Liver (tissue), 9 donors: ENCODE measurements around the gene AJAP1. TPM values are rescaled to one million over a fixed set of nuclear protein-coding genes. Genes with fewer than 3 reads are reported as not detected.

Source experiments
- DNase-seq: peaks from one replicate; pipeline ENCODE4 v3.0.0-alpha.2; 2017; ENCODE audit warnings: low spot score
- H3K27ac ChIP-seq, 2 donors: one replicate each; pipeline ENCODE4 v1.7.0; 2013; ENCODE audit warnings: inconsistent platforms in 2 of 2, low read length in 2 of 2, control low read depth in 1 of 2, low read depth in 1 of 2, mild to moderate bottlenecking in 1 of 2
- H3K27me3 ChIP-seq, 4 donors: one replicate each; pipeline versions ENCODE4 v1.6.1 to v1.7.0; 2013; ENCODE audit warnings: low read length in 3 of 4, inconsistent platforms in 1 of 4, mild to moderate bottlenecking in 1 of 4, moderate library complexity in 1 of 4; ENCODE audit not compliant: control insufficient read depth in 4 of 4, insufficient read depth in 4 of 4
- H3K36me3 ChIP-seq, 4 donors: one replicate each; pipeline versions ENCODE4 v1.6.1 to v1.7.0; 2013; ENCODE audit warnings: low read length in 3 of 4, mild to moderate bottlenecking in 3 of 4, low read depth in 1 of 4, moderate library complexity in 1 of 4; ENCODE audit not compliant: control insufficient read depth in 4 of 4, insufficient read depth in 3 of 4
- H3K4me1 ChIP-seq, 4 donors: one replicate each; pipeline versions ENCODE4 v1.6.1 to v1.7.0; 2013; ENCODE audit warnings: low read length in 3 of 4, mild to moderate bottlenecking in 3 of 4, moderate library complexity in 1 of 4; ENCODE audit not compliant: control insufficient read depth in 4 of 4, insufficient read depth in 4 of 4
- H3K4me3 ChIP-seq, 3 donors: one replicate each; pipeline versions ENCODE4 v1.6.1 to v1.7.0; 2013; ENCODE audit warnings: low read length in 3 of 3, control low read depth in 1 of 3, low read depth in 1 of 3, mild to moderate bottlenecking in 1 of 3
- H3K9ac ChIP-seq, 2 donors: one replicate each; pipeline ENCODE4 v1.7.0; 2013; ENCODE audit warnings: low read length in 2 of 2, mild to moderate bottlenecking in 2 of 2, moderate library complexity in 2 of 2, control low read depth in 1 of 2, low read depth in 1 of 2
- H3K9me3 ChIP-seq, 4 donors: one replicate each; pipeline versions ENCODE4 v1.6.1 to v1.7.0; 2013; ENCODE audit warnings: low read length in 3 of 4; ENCODE audit not compliant: control insufficient read depth in 4 of 4
- CTCF ChIP-seq: fragments of 150-350 bp; IDR thresholded peaks from 2 replicates; pipeline ENCODE4 v1.5.1; 2017; ENCODE audit warnings: improper control_type of control experiment, low read depth, low read length; ENCODE audit not compliant: missing input control
- EGR1 ChIP-seq, 2 donors: IDR thresholded peaks; 2 replicates each; pipeline ENCODE4 v1.6.1; 2016 to 2018; ENCODE audit warnings: antibody characterized with exemption in 2 of 2, low read depth in 2 of 2
- FOXA1 ChIP-seq: IDR thresholded peaks from 2 replicates; pipeline ENCODE4 v1.6.1; 2016; ENCODE audit warnings: antibody characterized with exemption
- FOXA2 ChIP-seq: IDR thresholded peaks from 2 replicates; pipeline ENCODE4 v1.6.1; 2016; ENCODE audit warnings: antibody characterized with exemption
- GABPA ChIP-seq, 2 donors: IDR thresholded peaks in 1 of 2; conservative IDR thresholded peaks in 1 of 2; 2 replicates each; pipeline ENCODE4 v1.6.1; 2016; ENCODE audit warnings: antibody characterized with exemption in 2 of 2, mild to moderate bottlenecking in 1 of 2, moderate library complexity in 1 of 2
- HNF4A ChIP-seq, 2 donors: conservative IDR thresholded peaks; 2 replicates each; pipeline ENCODE4 v1.6.1; 2016; ENCODE audit warnings: antibody characterized with exemption in 2 of 2, mild to moderate bottlenecking in 2 of 2
- HNF4G ChIP-seq: IDR thresholded peaks from 2 replicates; pipeline ENCODE4 v1.6.1; 2016; ENCODE audit warnings: antibody characterized with exemption
- JUND ChIP-seq, 2 donors: IDR thresholded peaks; 2 replicates each; pipeline ENCODE4 v1.6.1; 2016; ENCODE audit warnings: antibody characterized with exemption in 2 of 2
- MAX ChIP-seq: IDR thresholded peaks from 2 replicates; pipeline ENCODE4 v1.6.1; 2016; ENCODE audit warnings: antibody characterized with exemption
- NR2F2 ChIP-seq: IDR thresholded peaks from 2 replicates; pipeline ENCODE4 v1.6.1; 2016; ENCODE audit warnings: antibody characterized with exemption
- RAD21 ChIP-seq, 2 donors: IDR thresholded peaks; 2 replicates each; pipeline ENCODE4 v1.6.1; 2016; ENCODE audit warnings: antibody characterized with exemption in 2 of 2, mild to moderate bottlenecking in 2 of 2
- REST ChIP-seq: IDR thresholded peaks from 2 replicates; pipeline ENCODE4 v1.6.1; 2016; ENCODE audit warnings: antibody characterized with exemption, mild to moderate bottlenecking
- RXRA ChIP-seq, 2 donors: IDR thresholded peaks; 2 replicates each; pipeline ENCODE4 v1.6.1; 2017 to 2018; ENCODE audit warnings: antibody characterized with exemption in 2 of 2, mild to moderate bottlenecking in 1 of 2
- SP1 ChIP-seq: IDR thresholded peaks from 2 replicates; pipeline ENCODE4 v1.6.1; 2018; ENCODE audit warnings: antibody characterized with exemption, mild to moderate bottlenecking
- TAF1 ChIP-seq: conservative IDR thresholded peaks from 2 replicates; pipeline ENCODE4 v1.6.1; 2016; ENCODE audit warnings: antibody characterized with exemption, mild to moderate bottlenecking
- YY1 ChIP-seq: IDR thresholded peaks from 2 replicates; pipeline ENCODE4 v1.6.1; 2016; ENCODE audit warnings: antibody characterized with exemption, mild to moderate bottlenecking
- ZBTB33 ChIP-seq: IDR thresholded peaks from 2 replicates; pipeline ENCODE4 v1.6.1; 2016; ENCODE audit warnings: antibody characterized with exemption
- WGBS: extraction: QIAGEN DNeasy Blood & Tissue Kit; methylation state at CpG from one replicate; pipeline ENCODE4 v1.1.7; 2013; 5-methylcytosine and 5-hydroxymethylcytosine counted together
- polyA plus RNA-seq, 2 donors: library from polyadenylated mRNA; stranded (reverse) in 1 of 2; unstranded in 1 of 2; fragments of 200-250 nt in 1 of 2; fragments of >200 nt in 1 of 2; fragmentation: Nextera tagmentation in 1 of 2; extraction: Ambion mirVana in 1 of 2; gene quantifications; one replicate each; pipeline versions ENCODE4 v1.2.1 to v1.2.3, GENCODE V29; 2013 to 2015
- total RNA-seq, 2 donors: library from RNA; depleted of rRNA; stranded (reverse); fragments of >200 nt; gene quantifications; one replicate each; pipeline ENCODE4 v1.2.3, GENCODE V29; 2014
- TF ChIP-seq, protein P1 (sequence below): IDR thresholded peaks from 2 replicates; pipeline ENCODE4 v1.6.1; 2016; ENCODE audit warnings: antibody characterized with exemption
- donor health status: healthy.
- donor health status: healthy.
- donor health status: healthy.
- donor health status: healthy.
- donor health status: healthy.

AJAP1 gene
- total and polyA plus RNA-seq, 4 donors: under 0.01 to 0.21 (median 0.08) TPM; not detected in 1

DNA sequence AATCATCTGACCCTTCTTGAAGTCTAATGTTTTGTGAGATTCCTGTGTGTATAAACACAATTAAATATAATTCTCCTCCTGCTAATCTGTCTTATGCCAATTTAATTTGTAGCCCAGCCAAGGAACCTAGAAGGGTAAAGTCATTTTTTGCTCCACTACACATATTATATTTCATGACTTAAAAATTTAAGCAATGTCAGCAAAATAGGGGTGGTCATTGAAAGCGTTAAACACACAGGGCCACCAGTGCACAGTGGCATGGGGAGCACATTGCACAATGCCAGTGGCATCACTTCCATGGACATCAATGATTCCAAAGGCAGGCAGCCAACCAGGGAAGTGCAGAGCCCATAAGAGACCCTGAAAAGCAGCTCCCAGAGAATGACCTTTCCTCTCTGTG lies 166.1 kb downstream of the AJAP1 start:
- DNase-seq: no peak
- H3K27me3 ChIP-seq: no peaks in the 10 kb centered on the region
- H3K36me3 ChIP-seq: no peaks in the 10 kb centered on the region
- H3K4me1 ChIP-seq: no peaks in the 10 kb centered on the region
- WGBS: 87% methylated on average over 1 of the region's 1 CpG
- H3K9ac ChIP-seq: no peak overlapping the region
- TF ChIP-seq JUND (IDR thresholded peaks at IDR 0.05) (no peak), REST (no peak), CTCF (no peak), MAX (no peak), FOXA1 (no peak), EGR1 (IDR thresholded peaks at IDR 0.05; ENCODE audit: low read depth in 2 of 2) (no peak), SP1 (no peak), RAD21 (IDR thresholded peaks at IDR 0.05) (no peak), HNF4A (conservative IDR thresholded peaks at IDR 0.05) (no peak), HNF4G (no peak), RXRA (IDR thresholded peaks at IDR 0.05) (no peak), ZBTB33 (no peak), NR2F2 (no peak), YY1 (no peak), GABPA (IDR thresholded peaks at IDR 0.05 in 1 of 2, conservative IDR thresholded peaks at IDR 0.05 in 1 of 2) (no peak), TAF1 (no peak), FOXA2 (no peak)
- TF ChIP-seq, protein P1, sequence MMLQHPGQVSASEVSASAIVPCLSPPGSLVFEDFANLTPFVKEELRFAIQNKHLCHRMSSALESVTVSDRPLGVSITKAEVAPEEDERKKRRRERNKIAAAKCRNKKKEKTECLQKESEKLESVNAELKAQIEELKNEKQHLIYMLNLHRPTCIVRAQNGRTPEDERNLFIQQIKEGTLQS: no peak
- no peak overlapping the region for H3K4me3 ChIP-seq
- peaks cover 0 to 4% (median 1%) of the 10 kb centered on the region in 4 donors for H3K9me3 ChIP-seq
- no peak overlapping the region for H3K27ac ChIP-seq
